SU-DHL-6 (cell line): ENCODE results near the gene ARPC2.

Experiments
- CTCF ChIP-seq: fragments of 200-600 bp; sonication (generic); IDR thresholded peaks from one replicate; pipeline ENCODE4 v1.5.1; 2017; ENCODE audit warnings: antibody characterized with exemption, mild to moderate bottlenecking, low read length, moderate library complexity; ENCODE audit not compliant: insufficient read depth, poor library complexity, severe bottlenecking
- EZH2phosphoT487 ChIP-seq: fragments of 200-600 bp; sonication (generic), shearing (Covaris generic); conservative IDR thresholded peaks from 2 replicates; pipeline ENCODE4 v1.6.1; 2018; ENCODE audit warnings: mild to moderate bottlenecking, antibody characterized with exemption, low read length, moderate library complexity, mixed read lengths

GRCh38 chr2:218224186-218224585 is 7.2 kb downstream of the ARPC2 start:
- no peak for TF ChIP-seq CTCF
- TF ChIP-seq EZH2phosphoT487, result no peak
